ENCODE data around the gene CHEK2. TPM values are rescaled to one million over a fixed set of nuclear protein-coding genes. Genes with fewer than 3 reads are reported as not detected.

CHEK2 gene
- total RNA-seq, 2 donors from 2014 or later = 67.5 to 72.3 TPM

DNA sequence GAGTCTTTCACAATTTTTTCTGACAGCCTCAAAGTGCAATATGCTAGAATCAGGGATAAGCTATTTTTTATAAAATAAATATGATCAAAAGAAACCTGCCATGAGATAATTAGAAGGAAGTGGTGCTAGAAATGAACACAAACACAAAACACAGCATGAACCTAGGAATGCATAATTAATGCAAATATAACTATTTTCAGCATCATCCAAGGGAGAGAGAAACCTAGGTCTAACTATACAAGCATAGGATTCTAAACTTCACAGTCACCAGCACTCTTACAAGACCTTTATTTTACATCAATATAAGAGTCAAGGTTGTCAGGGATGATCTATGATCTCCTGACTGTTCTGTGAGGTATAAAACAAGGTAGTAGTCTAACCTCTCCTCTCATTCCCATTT lies 91.2 kb downstream of the CHEK2 start:
- peaks cover 11% of the 10 kb centered on the region for H3K36me3 Mint-ChIP-seq (ENCODE audit: low read depth)
- H3K27ac Mint-ChIP-seq = no peak overlapping the region
- no peak overlapping the region for H3K4me3 Mint-ChIP-seq
- H3K4me1 Mint-ChIP-seq = peaks cover 2% of the 10 kb centered on the region
- H3K9me3 Mint-ChIP-seq = peaks cover 3% of the 10 kb centered on the region
- no peak overlapping the region for H3K27ac ChIP-seq (ENCODE audit: low read depth, low read length)
- no peak for DNase-seq
- H3K36me3 ChIP-seq (ENCODE audit: control insufficient read depth, insufficient read depth, low read length) = peaks cover 3% of the 10 kb centered on the region
- H3K9ac ChIP-seq (ENCODE audit: extremely low read depth, low read length, poor library complexity, severe bottlenecking) = no peak overlapping the region
- H3K4me1 ChIP-seq (ENCODE audit: control insufficient read depth, insufficient read depth, low read length) = no peaks in the 10 kb centered on the region
- TF ChIP-seq, protein P1, sequence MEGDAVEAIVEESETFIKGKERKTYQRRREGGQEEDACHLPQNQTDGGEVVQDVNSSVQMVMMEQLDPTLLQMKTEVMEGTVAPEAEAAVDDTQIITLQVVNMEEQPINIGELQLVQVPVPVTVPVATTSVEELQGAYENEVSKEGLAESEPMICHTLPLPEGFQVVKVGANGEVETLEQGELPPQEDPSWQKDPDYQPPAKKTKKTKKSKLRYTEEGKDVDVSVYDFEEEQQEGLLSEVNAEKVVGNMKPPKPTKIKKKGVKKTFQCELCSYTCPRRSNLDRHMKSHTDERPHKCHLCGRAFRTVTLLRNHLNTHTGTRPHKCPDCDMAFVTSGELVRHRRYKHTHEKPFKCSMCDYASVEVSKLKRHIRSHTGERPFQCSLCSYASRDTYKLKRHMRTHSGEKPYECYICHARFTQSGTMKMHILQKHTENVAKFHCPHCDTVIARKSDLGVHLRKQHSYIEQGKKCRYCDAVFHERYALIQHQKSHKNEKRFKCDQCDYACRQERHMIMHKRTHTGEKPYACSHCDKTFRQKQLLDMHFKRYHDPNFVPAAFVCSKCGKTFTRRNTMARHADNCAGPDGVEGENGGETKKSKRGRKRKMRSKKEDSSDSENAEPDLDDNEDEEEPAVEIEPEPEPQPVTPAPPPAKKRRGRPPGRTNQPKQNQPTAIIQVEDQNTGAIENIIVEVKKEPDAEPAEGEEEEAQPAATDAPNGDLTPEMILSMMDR (conservative IDR thresholded peaks at IDR 0.05) = no peak
- H3K4me3 ChIP-seq (ENCODE audit: low read length) = no peak overlapping the region
- H3K9me3 ChIP-seq (ENCODE audit: control insufficient read depth, low read length) = peaks cover 10% of the 10 kb centered on the region
- no peaks in the 10 kb centered on the region for H3K27me3 Mint-ChIP-seq (ENCODE audit: insufficient read depth)
- H3K27me3 ChIP-seq (ENCODE audit: control insufficient read depth, insufficient read depth, low read length, poor library complexity, severe bottlenecking) = no peaks in the 10 kb centered on the region

DNA sequence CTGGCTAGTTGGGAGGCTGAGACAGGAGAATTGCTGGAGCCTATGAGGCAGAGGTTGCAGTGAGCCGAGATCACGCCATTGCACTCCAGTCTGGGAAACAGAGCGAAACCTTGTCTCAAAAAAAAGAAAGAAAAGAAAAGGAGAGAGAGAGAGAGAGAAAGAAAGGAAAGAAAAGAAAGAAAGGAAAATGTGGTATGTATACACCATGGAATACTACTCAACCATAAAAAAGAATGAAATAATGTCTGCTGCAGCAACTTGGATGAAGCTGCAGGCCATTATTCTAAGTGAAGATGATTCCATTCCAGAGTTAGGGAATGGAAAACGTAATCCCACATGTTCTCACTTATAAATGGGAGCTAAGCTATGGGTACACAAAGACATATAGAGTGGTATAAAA lies 92.8 kb downstream of the CHEK2 start:
- no peaks in the 10 kb centered on the region for H3K4me1 ChIP-seq (ENCODE audit: control insufficient read depth, insufficient read depth, low read length)
- TF ChIP-seq, protein P1 (conservative IDR thresholded peaks at IDR 0.05) = no peak
- peaks cover 3% of the 10 kb centered on the region for H3K36me3 ChIP-seq (ENCODE audit: control insufficient read depth, insufficient read depth, low read length)
- Mint-ChIP-seq H3K4me1 (peaks cover 2% of the 10 kb centered on the region), H3K4me3 (no peak overlapping the region), H3K36me3 (ENCODE audit: low read depth) (peaks cover 11% of the 10 kb centered on the region), H3K27ac (no peak overlapping the region), H3K9me3 (peaks cover 3% of the 10 kb centered on the region), H3K27me3 (ENCODE audit: insufficient read depth) (no peaks in the 10 kb centered on the region)
- H3K9me3 ChIP-seq (ENCODE audit: control insufficient read depth, low read length) = peaks cover 10% of the 10 kb centered on the region
- WGBS, 2 experiments (ENCODE audit: insufficient coverage in 1 of 2, insufficient read length in 1 of 2) = 96% methylated on average over 3 to 4 of the region's 4 CpGs
- no peak overlapping the region for H3K9ac ChIP-seq (ENCODE audit: extremely low read depth, low read length, poor library complexity, severe bottlenecking)
- DNase-seq = no peak
- no peaks in the 10 kb centered on the region for H3K27me3 ChIP-seq (ENCODE audit: control insufficient read depth, insufficient read depth, low read length, poor library complexity, severe bottlenecking)
- no peak overlapping the region for H3K27ac ChIP-seq (ENCODE audit: low read depth, low read length)
- no peak overlapping the region for H3K4me3 ChIP-seq (ENCODE audit: low read length)

DNA sequence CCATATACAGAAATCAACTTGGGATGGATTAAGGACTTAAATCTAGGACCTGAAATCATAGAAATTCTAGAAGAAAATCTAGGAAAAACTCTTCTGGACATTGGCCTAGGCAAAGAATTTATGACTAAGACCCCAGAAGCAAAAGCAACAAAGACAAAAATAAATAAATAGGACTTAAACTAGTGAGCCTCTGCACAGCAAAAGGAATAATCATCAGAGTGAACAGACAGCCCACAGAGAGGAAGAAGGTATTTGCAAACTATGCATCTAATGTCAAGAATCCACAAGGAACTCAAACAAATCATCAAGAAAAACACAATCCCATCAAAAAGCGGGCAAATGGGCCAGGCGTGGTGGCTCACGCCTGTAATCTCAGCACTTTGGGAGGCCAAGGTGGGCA lies 94.4 kb downstream of the CHEK2 start:
- Mint-ChIP-seq H3K4me3 (no peak overlapping the region), H3K36me3 (ENCODE audit: low read depth) (peaks cover 6% of the 10 kb centered on the region), H3K9me3 (peaks cover 3% of the 10 kb centered on the region), H3K27me3 (ENCODE audit: insufficient read depth) (no peaks in the 10 kb centered on the region), H3K27ac (no peak overlapping the region), H3K4me1 (peaks cover 7% of the 10 kb centered on the region)
- Histone ChIP-seq H3K9me3 (ENCODE audit: control insufficient read depth, low read length) (peaks cover 3% of the 10 kb centered on the region), H3K27ac (ENCODE audit: low read depth, low read length) (no peak overlapping the region), H3K9ac (ENCODE audit: extremely low read depth, low read length, poor library complexity, severe bottlenecking) (no peak overlapping the region), H3K4me1 (ENCODE audit: control insufficient read depth, insufficient read depth, low read length) (no peaks in the 10 kb centered on the region), H3K27me3 (ENCODE audit: control insufficient read depth, insufficient read depth, low read length, poor library complexity, severe bottlenecking) (no peaks in the 10 kb centered on the region), H3K4me3 (ENCODE audit: low read length) (no peak overlapping the region), H3K36me3 (ENCODE audit: control insufficient read depth, insufficient read depth, low read length) (no peaks in the 10 kb centered on the region)
- TF ChIP-seq, protein P1 (conservative IDR thresholded peaks at IDR 0.05) = no peak
- no peak for DNase-seq
- WGBS, 2 experiments (ENCODE audit: insufficient coverage in 1 of 2, insufficient read length in 1 of 2) = 100% methylated on average over 3 of the region's 3 CpGs; no CpG with 5 or more reads in 1 of the 2 experiments
